ENCODE data around the gene ADH7. TPM values are rescaled to one million over a fixed set of nuclear protein-coding genes. Genes with fewer than 3 reads are reported as not detected.
A peak's percentile ranks its signal among the peaks of the same experiment; 100 is the strongest.
"Not testable (repeated sequence)": the region's sequence is repeated elsewhere in the genome, so short reads cannot be mapped to it uniquely, and the experiment has no call there.

Gene ADH7
- total RNA-seq, 1 experiment from 2014 or later = not detected

DNA sequence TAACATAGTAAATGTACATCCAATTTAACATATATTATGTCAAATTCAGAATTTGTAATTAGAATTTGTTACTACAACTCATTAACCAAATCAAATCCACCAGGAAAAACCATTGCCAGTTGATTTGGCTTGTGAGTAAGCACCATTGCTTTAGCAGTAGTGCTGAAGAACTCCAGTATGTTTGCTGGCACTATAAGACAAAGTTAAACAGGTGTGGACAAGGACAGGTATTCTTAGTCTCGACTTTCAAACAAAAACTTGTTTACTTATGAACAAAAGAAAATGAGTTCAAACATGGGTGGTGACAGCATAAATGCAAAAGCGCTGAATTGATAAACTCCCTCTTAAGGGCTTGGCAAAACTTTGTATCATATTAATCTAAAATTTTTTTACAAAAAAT is 1.3 kb upstream of the ADH7 start:
- in situ Hi-C loops (cut with HindIII; ENCODE audit: low sequenced_read_pairs) = no loop called here
- no peak for DNase-seq (ENCODE audit: low spot score)

DNA sequence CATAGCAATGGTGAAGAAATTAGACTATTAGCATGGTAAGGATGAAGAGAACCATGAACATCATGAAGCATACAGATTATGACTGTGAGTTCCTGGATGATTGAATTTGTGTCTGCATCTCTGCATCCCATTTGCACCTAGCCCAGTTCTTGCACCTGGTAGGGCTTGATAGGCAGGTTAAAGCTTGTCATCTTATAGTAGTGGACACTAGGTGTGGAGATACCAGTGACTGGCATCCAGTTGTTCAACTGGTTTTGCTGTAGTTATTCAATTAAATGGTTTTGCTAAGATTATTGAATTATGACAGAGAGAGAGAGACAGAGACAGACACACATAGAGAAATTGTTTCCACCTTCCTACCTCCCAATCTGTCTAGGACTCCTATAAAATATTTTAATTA is 5.0 kb downstream of the ADH7 start:
- in situ Hi-C loops (cut with HindIII; ENCODE audit: low sequenced_read_pairs) = no loop called here
- DNase-seq (ENCODE audit: low spot score) = no peak

- DNase-seq (ENCODE audit: low spot score) = no peak
- in situ Hi-C loops (cut with HindIII; ENCODE audit: low sequenced_read_pairs) = no loop called here
These were observed 18.0 kb downstream of the ADH7 start for GRCh38 chr4:99417125-99417524.

- DNase-seq (ENCODE audit: low spot score); in situ Hi-C loops (cut with HindIII; ENCODE audit: low sequenced_read_pairs): not testable (repeated sequence)
These were observed 19.4 kb downstream of the ADH7 start for GRCh38 chr4:99415762-99416161.

- in situ Hi-C loops (cut with HindIII; ENCODE audit: low sequenced_read_pairs); DNase-seq (ENCODE audit: low spot score): not testable (repeated sequence)
These were observed 20.2 kb downstream of the ADH7 start for GRCh38 chr4:99414902-99415301.

DNA sequence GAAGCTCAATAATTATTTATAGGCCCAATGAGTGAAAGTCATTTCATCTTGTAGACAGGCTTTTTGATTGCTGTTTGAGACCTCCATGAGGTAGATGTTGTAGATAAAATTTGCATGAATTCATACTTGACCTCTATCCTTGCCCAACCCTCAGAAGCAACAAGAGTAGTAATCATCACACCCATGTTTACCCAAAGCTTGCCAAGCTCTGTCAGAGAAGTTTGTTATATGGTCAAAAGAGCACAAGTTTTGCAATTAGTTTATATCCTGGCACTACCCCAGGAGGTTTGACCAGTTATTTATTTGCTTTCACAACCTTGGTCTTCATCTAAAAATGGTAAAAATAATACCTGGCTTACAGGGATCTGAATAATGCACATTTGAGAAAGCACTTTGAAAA is 20.7 kb downstream of the ADH7 start:
- in situ Hi-C loops (cut with HindIII; ENCODE audit: low sequenced_read_pairs) = no loop called here
- no peak for DNase-seq (ENCODE audit: low spot score)

GRCh38 chr4:99413140-99413539 is 22.0 kb downstream of the ADH7 start:
- DNase-seq (ENCODE audit: low spot score) = no peak
- in situ Hi-C loops (cut with HindIII; ENCODE audit: low sequenced_read_pairs) = no loop called here

DNA sequence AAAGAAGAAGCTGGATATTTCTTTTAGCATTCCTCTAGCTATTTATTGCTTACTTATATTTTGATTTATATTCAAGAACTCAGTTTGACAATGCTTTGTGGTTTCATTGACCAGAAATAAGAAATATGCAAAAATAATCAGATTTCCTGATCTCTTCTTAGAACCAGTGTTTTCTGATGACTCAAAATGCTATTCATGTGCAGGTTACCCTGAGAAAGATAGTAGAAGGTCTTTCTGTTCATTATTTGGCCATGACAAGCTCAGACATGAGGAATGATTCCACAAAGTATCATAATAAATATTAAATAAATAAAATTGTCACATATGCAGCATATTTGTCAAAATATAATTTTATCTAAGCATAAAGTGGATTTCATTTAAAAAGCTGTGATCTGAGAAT is 24.1 kb downstream of the ADH7 start:
- in situ Hi-C loops (cut with HindIII; ENCODE audit: low sequenced_read_pairs) = no loop called here

DNA sequence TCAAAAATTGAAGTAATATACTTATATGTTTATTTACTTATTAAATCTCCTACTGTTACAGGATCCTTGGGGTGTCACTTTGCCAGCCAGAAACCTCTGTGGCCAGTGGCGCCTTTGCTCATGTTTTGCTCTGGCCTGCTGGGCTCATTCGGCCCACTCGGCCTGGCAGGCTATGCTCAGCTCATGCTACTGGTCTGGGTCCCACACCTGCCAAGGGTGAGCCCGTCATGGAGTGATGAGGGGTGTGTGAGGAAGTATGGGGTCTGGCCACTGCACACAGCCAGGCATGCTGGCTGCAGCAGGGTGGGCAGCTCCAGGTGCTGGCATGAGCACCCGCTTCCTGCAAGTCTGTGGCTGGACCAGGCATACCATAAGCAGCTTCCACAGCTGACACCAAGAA is 25.1 kb downstream of the ADH7 start:
- in situ Hi-C loops (cut with HindIII; ENCODE audit: low sequenced_read_pairs) = no loop called here
- no peak for DNase-seq (ENCODE audit: low spot score)

More for the DNA sequence above, 24.1 kb downstream of the ADH7 start:
- no peak for DNase-seq (ENCODE audit: low spot score)

DNA sequence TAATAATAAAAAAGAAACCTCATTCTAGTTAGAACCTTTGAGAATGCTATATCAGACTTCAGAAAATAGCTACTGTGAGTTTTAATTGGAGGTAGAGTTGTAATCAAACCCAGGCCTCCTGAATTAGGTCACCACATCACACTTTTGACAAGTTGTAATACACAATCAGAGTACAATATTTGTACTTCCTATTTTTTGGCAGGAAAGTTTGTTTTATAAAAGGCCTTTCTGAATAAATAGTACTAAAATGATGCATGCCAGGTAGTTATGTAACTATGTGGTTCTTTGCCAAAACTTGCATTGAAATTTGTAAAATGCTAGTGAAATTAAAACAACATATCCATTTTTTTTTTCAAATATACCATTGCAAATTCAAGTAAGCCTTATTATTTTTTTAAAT is 26.8 kb downstream of the ADH7 start:
- in situ Hi-C loops (cut with HindIII; ENCODE audit: low sequenced_read_pairs) = no loop called here
- no peak for DNase-seq (ENCODE audit: low spot score)

DNA sequence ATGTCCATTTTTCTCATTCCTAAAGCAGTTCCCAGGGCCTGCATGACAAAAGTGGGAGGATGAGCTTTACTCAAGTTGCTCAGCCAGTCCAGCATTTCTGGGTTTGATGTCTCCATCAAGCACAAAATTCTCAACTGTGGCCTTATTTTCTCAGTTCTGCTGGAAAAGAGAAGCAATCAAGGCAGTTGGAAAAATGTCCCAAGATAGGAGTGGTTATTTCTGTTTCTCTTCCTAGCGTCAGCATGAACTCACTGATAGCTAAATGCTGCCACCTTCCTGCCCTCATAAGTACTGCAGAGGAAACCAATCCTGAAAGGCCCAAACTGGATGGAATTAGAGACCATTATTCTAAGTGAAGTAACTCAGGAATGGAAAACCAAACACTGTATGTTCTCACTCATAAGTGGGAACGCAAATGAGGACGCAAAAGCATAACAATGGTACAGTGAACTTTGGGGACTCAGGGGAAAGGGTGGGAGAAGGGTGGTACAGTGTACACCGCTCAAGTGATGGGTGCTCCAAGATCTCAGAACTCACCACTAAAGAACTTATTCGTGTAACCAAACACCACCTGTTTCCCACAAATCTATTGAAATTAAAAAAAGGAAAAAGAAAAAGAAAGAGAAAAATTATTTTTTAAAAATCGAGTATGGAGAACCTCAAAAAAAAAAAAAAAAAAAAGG is 29.6 kb downstream of the ADH7 start:
- in situ Hi-C loops (cut with HindIII; ENCODE audit: low sequenced_read_pairs) = no loop called here
- DNase-seq (ENCODE audit: low spot score) = peak; percentile 53

DNA sequence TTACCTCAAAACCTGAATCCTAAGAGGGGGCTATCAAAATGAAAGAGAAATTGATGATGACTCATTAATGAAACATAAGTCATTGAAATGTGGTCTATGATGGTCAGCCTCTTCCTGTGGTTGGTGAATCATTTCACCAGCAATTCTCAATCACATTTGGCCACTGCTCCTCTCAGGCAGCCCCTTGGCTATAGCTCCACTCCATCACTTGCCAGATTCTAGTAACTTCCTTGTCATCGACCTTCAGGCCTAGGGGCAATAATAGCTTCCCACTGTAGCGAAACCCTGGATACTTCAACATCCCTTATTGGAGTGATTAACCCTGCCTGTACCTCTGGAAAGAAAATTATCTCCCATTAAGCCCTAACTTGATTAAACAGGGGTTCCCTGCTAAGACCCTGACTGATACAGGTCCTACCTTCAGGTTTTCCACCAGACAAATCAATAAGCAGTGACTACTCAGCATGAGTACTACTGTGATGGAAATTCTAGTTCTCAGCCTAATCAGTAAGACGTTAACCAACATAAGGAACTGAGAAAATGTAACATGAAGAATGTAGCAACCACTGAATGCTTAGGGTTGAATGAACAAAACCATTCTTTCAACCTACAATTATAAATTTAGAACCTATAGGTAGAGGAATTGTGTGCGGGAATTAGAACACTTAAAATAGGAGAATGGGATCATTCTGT is 30.4 kb downstream of the ADH7 start:
- no peak for DNase-seq (ENCODE audit: low spot score)
- in situ Hi-C loops (cut with HindIII; ENCODE audit: low sequenced_read_pairs) = no loop called here

DNA sequence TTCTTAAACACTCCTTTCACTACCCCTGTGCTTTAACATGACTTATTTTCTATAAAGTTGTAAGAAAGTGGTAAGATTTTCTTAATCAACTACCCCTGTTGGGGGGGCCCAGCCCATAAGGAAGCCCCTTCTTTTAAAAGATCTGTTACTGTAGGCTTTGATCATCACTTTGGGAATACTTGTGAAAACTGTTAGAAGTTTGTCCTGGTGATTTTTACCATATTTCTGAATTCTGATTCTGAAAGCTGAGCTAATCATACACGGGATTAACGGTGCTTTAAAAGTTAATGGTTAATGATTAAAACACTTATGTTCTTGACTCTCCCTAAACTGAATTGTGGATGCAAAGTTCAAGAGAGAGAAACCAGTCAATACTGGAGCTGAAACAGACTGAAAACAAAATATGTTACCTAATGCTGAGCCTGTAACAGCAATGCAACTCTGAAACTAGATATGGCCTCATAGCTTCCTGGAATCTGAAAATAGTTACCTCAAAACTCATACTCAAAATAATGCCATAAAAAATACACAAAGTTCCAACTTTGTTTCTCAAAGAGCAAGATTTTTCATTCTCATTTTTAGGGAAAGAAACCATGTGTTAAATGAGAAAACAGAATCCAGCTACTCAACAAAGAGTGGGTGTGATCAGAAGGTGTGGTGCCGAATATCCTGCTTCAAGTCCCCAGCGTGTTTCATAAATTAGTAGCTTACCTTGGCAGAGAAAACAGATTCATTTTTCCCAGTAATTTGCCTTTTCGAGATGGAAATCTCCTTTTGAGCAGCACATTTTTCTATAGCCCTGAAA is 31.6 kb downstream of the ADH7 start:
- no peak for DNase-seq (ENCODE audit: low spot score)
- in situ Hi-C loops (cut with HindIII; ENCODE audit: low sequenced_read_pairs) = no loop called here

GRCh38 chr4:99402765-99403164 is 32.4 kb downstream of the ADH7 start:
- in situ Hi-C loops (cut with HindIII; ENCODE audit: low sequenced_read_pairs) = no loop called here
- no peak for DNase-seq (ENCODE audit: low spot score)

- in situ Hi-C loops (cut with HindIII; ENCODE audit: low sequenced_read_pairs) = no loop called here
These were observed 34.3 kb downstream of the ADH7 start for GRCh38 chr4:99400831-99401230.

DNA sequence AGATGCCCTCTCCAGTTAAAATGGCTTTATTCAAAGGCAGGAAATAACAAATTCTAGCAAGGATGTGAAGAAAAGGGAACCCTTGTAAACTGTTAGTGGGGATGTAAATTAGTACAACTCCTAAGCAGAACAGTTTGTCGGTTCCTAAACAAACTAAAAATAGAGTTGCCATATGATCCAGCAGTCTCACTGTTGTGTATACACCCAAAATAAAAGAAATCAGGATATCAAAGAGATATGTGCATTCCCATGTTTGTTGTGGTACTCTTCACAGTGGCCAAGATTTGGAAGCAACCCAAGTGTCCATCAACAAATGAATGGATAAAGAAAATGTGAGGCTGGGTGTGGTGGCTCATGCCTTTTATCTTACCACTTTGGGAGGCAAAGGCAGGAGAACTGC is 36.1 kb downstream of the ADH7 start:
- in situ Hi-C loops (cut with HindIII; ENCODE audit: low sequenced_read_pairs) = no loop called here
- no peak for DNase-seq (ENCODE audit: low spot score)

More at GRCh38 chr4:99400831-99401230, 34.3 kb downstream of the ADH7 start:
- DNase-seq (ENCODE audit: low spot score) = no peak

- in situ Hi-C loops (cut with HindIII; ENCODE audit: low sequenced_read_pairs) = no loop called here
- DNase-seq (ENCODE audit: low spot score) = no peak
These were observed 39.4 kb downstream of the ADH7 start for GRCh38 chr4:99395595-99396364.

DNA sequence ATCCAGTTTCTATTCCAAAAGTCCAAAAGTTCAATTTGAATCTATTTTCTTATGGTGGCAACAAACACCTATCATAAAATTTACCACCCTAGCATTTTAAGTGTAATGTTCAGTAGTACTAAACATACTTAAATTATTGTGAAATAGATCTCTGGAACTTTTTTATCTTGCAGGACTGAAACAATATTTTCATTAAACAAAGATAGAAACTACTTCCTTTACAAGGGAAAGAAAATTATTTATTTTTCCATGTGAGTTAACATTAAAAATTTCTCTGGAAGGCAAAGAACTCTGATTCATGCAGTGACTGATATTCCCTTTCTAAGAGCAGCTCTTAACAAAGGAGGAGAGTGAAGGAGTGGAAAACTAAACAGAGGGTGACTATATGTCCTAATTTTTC is 40.2 kb downstream of the ADH7 start:
- DNase-seq (ENCODE audit: low spot score) = no peak
- in situ Hi-C loops (cut with HindIII; ENCODE audit: low sequenced_read_pairs) = no loop called here

DNA sequence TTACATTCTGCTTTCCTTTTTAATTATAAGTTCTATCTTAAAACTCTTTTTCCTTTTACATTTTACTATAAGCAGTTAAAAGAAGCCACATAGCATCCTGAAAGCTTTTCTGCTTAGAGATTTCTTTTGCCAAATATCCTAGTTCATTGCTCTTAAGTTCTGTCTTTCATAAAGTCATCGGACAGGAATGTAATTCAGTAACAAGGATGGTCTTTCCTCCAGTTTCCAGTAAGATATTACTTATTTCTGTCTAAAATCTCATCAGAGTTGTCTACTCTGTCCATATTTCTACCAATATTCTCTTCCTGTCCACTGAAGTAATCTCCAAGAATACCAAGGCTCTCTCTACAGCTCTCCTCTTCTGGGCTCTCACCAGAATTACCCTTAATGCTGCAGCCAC is 45.1 kb downstream of the ADH7 start:
- in situ Hi-C loops (cut with HindIII; ENCODE audit: low sequenced_read_pairs) = no loop called here
- no peak for DNase-seq (ENCODE audit: low spot score)

Data from G401 (cell line).